Gastroesophageal sphincter (tissue), 4 donors: ENCODE measurements around the gene PELI1. TPM values are rescaled to one million over a fixed set of nuclear protein-coding genes. Genes with fewer than 3 reads are reported as not detected.

Experiments used
- ATAC-seq: fragments of 150-250 bp; one replicate; pipeline ENCODE4 v1.9.1; 2016; ENCODE audit warnings: mild to moderate bottlenecking, moderate library complexity
- H3K27ac ChIP-seq, 4 donors: fragments of 200-600 bp; sonication (generic) in 3 of 4; 1 replicate in 3 of 4; 2 replicates in 1 of 4; pipeline ENCODE4 v1.5.1; 2016 to 2019
- H3K27me3 ChIP-seq: fragments of 200-600 bp; sonication (generic); one replicate; pipeline ENCODE4 v1.5.1; 2019
- H3K36me3 ChIP-seq, 2 donors: fragments of 200-600 bp; sonication (generic); one replicate each; pipeline ENCODE4 v1.5.1; 2019; ENCODE audit warnings: control low read depth in 1 of 2
- H3K4me1 ChIP-seq, 3 donors: fragments of 200-600 bp; sonication (generic); 1 replicate in 2 of 3; 2 replicates in 1 of 3; pipeline ENCODE4 v1.5.1; 2016 to 2019; ENCODE audit warnings: control low read depth in 2 of 3
- H3K4me3 ChIP-seq, 2 donors: fragments of 200-600 bp; sonication (generic); one replicate each; pipeline ENCODE4 v1.5.1; 2019; ENCODE audit warnings: mild to moderate bottlenecking in 1 of 2, moderate library complexity in 1 of 2
- H3K9me3 ChIP-seq, 3 donors: fragments of 200-600 bp; sonication (generic); one replicate each; pipeline ENCODE4 v1.5.1; 2017 to 2019; ENCODE audit warnings: control low read depth in 2 of 3
- CTCF ChIP-seq, 4 experiments: fragments of 200-600 bp in 2 of 4; fragments of 450-650 bp in 2 of 4; sonication (generic) in 1 of 4; IDR thresholded peaks; one replicate each; pipeline ENCODE4 v1.5.1; 2017 to 2019; ENCODE audit warnings: antibody characterized with exemption in 4 of 4, mild to moderate bottlenecking in 2 of 4, moderate library complexity in 2 of 4
- EP300 ChIP-seq: sonication (generic); formaldehyde crosslinking; IDR thresholded peaks from one replicate; pipeline ENCODE4 v1.6.1; 2017; ENCODE audit warnings: antibody characterized with exemption, mild to moderate bottlenecking
- POLR2A ChIP-seq, 2 donors: fragments of 450-650 bp; IDR thresholded peaks; one replicate each; pipeline ENCODE4 v1.6.1; 2017; ENCODE audit warnings: antibody characterized with exemption in 2 of 2, mild to moderate bottlenecking in 2 of 2, moderate library complexity in 1 of 2
- POLR2AphosphoS5 ChIP-seq: sonication (generic); formaldehyde crosslinking; IDR thresholded peaks from one replicate; pipeline ENCODE4 v1.6.1; 2017; ENCODE audit warnings: antibody characterized with exemption
- WGBS, 2 donors: methylation state at CpG; one replicate each; pipeline ENCODE4 v1.1.5; 2018; ENCODE audit warnings: low coverage in 1 of 2; 5-methylcytosine and 5-hydroxymethylcytosine counted together
- total RNA-seq, 4 donors: library from RNA; depleted of rRNA; stranded (reverse); fragments of >200 nt; gene quantifications; one replicate each; pipeline ENCODE4 v1.1.0, GENCODE V29; 2016

PELI1 gene
- total RNA-seq, 4 donors from 2014 or later = 13.1 to 22.4 (median 20.5) TPM

- TF ChIP-seq CTCF (IDR thresholded peaks at IDR 0.05) = no peak
- TF ChIP-seq POLR2A (IDR thresholded peaks at IDR 0.05) = no peak
- TF ChIP-seq EP300 = no peak
- TF ChIP-seq POLR2AphosphoS5 = no peak
- no peak for ATAC-seq
- H3K4me3 ChIP-seq = no peak overlapping the region
Observed at GRCh38 chr2:64189586-64189985, 45.4 kb upstream of the PELI1 start.

GRCh38 chr2:64189167-64189566 lies 44.9 kb upstream of the PELI1 start:
- H3K27ac ChIP-seq = no peak overlapping the region
- WGBS, 2 donors = 100% methylated on average over 1 of the region's 10 CpGs
- no peaks in the 10 kb centered on the region for H3K9me3 ChIP-seq
- no peaks in the 10 kb centered on the region for H3K27me3 ChIP-seq
- TF ChIP-seq POLR2AphosphoS5 (no peak), POLR2A (IDR thresholded peaks at IDR 0.05) (no peak), CTCF (IDR thresholded peaks at IDR 0.05) (no peak), EP300 (no peak)
- ATAC-seq = no peak
- no peaks in the 10 kb centered on the region for H3K36me3 ChIP-seq
- H3K4me1 ChIP-seq = peaks cover 0 to 2% (median 0%) of the 10 kb centered on the region in 3 donors
- no peak overlapping the region for H3K4me3 ChIP-seq

More at GRCh38 chr2:64189586-64189985, 45.4 kb upstream of the PELI1 start:
- Histone ChIP-seq H3K36me3 (no peaks in the 10 kb centered on the region), H3K9me3 (no peaks in the 10 kb centered on the region), H3K27me3 (no peaks in the 10 kb centered on the region), H3K27ac (no peak overlapping the region), H3K4me1 (peaks cover 0 to 2% (median 0%) of the 10 kb centered on the region in 3 donors)

- Histone ChIP-seq H3K27ac (no peak overlapping the region), H3K27me3 (no peaks in the 10 kb centered on the region), H3K4me1 (no peaks in the 10 kb centered on the region), H3K4me3 (no peak overlapping the region), H3K36me3 (no peaks in the 10 kb centered on the region), H3K9me3 (no peaks in the 10 kb centered on the region)
- 79 to 83% methylated on average over 2 of the region's 2 CpGs for WGBS, 2 donors
- peak; percentile 42 for ATAC-seq
- no peak for TF ChIP-seq EP300
- no peak for TF ChIP-seq POLR2A (IDR thresholded peaks at IDR 0.05)
- TF ChIP-seq POLR2AphosphoS5 = no peak
- no peak for TF ChIP-seq CTCF (IDR thresholded peaks at IDR 0.05)
Observed at GRCh38 chr2:64186699-64187605, 42.7 kb upstream of the PELI1 start.

GRCh38 chr2:64179582-64180321 lies 35.5 kb upstream of the PELI1 start:
- no peak for ATAC-seq
- no peak overlapping the region for H3K27ac ChIP-seq
- 88 to 95% methylated on average over 10 of the region's 10 CpGs for WGBS, 2 donors
- no peaks in the 10 kb centered on the region for H3K36me3 ChIP-seq
- H3K4me1 ChIP-seq = peaks cover 0 to 4% (median 0%) of the 10 kb centered on the region in 3 donors
- no peak overlapping the region for H3K4me3 ChIP-seq
- no peaks in the 10 kb centered on the region for H3K27me3 ChIP-seq
- no peaks in the 10 kb centered on the region for H3K9me3 ChIP-seq
- TF ChIP-seq CTCF (IDR thresholded peaks at IDR 0.05) (no peak), POLR2AphosphoS5 (no peak), EP300 (no peak), POLR2A (IDR thresholded peaks at IDR 0.05) (no peak)
